SU-DHL-6 (cell line): ENCODE results near the gene ZGPAT.

Source experiments
- H2AFZ ChIP-seq: fragments of 200-600 bp; sonication (generic); 2 replicates; pipeline ENCODE4 v1.6.1; 2014; ENCODE audit warnings: low read depth, mild to moderate bottlenecking, moderate library complexity, mixed read lengths, antibody characterized with exemption, low read length; ENCODE audit not compliant: severe bottlenecking
- H3F3A ChIP-seq: fragments of 200-600 bp; shearing (Covaris generic); 2 replicates; pipeline ENCODE4 v1.6.0; 2016; ENCODE audit warnings: antibody characterized with exemption, mild to moderate bottlenecking; ENCODE audit not compliant: insufficient read depth
- H3K27ac ChIP-seq: fragments of 200-600 bp; sonication (generic); 2 replicates; pipeline ENCODE4 v1.5.1; 2016; ENCODE audit warnings: low read depth, mild to moderate bottlenecking, low read length, moderate library complexity, mixed read lengths
- H3K27me3 ChIP-seq: fragments of 200-600 bp; sonication (generic), shearing (Covaris generic); 2 replicates; pipeline ENCODE4 v1.6.0; 2014; ENCODE audit warnings: mild to moderate bottlenecking, low read length
- H3K36me3 ChIP-seq: fragments of 200-600 bp; sonication (generic); 2 replicates; pipeline ENCODE4 v1.6.1; 2014; ENCODE audit warnings: mild to moderate bottlenecking, low read length, mixed read lengths
- H3K4me2 ChIP-seq: fragments of 300-600, 200-600 bp; shearing (Covaris generic), sonication (generic); 2 replicates; pipeline ENCODE4 v1.6.0; 2014; ENCODE audit warnings: low read length, low read depth, mild to moderate bottlenecking; ENCODE audit not compliant: poor library complexity, severe bottlenecking
- H3K4me3 ChIP-seq: fragments of 200-600 bp; sonication (generic); 2 replicates; pipeline ENCODE4 v1.5.1; 2014; ENCODE audit warnings: antibody characterized with exemption, low read length, mild to moderate bottlenecking, mixed read lengths; ENCODE audit not compliant: insufficient read depth, poor library complexity, severe bottlenecking
- H3K79me2 ChIP-seq: fragments of 200-600 bp; sonication (generic); 2 replicates; pipeline ENCODE4 v1.6.1; 2014; ENCODE audit warnings: mild to moderate bottlenecking, low read length, moderate library complexity; ENCODE audit not compliant: insufficient read depth
- H3K9ac ChIP-seq: fragments of 200-600 bp; sonication (generic); 2 replicates; pipeline ENCODE4 v1.7.0; 2014; ENCODE audit warnings: mild to moderate bottlenecking, low read length
- H3K9me2 ChIP-seq: fragments of 200-600 bp; sonication (generic); replicated peaks from 2 replicates; pipeline ENCODE4 v1.6.1; 2014; ENCODE audit warnings: low read length; ENCODE audit not compliant: insufficient read depth
- H3K9me3 ChIP-seq: fragments of 200-600 bp; sonication (generic); 2 replicates; pipeline ENCODE4 v1.6.1; 2014; ENCODE audit warnings: low read length, mixed read lengths; ENCODE audit not compliant: insufficient read depth
- H4K20me1 ChIP-seq: fragments of 200-600 bp; sonication (generic); 2 replicates; pipeline ENCODE4 v1.6.1; 2014; ENCODE audit warnings: low read depth, mild to moderate bottlenecking, antibody characterized with exemption, low read length, moderate library complexity, mixed read lengths
- CTCF ChIP-seq: fragments of 200-600 bp; sonication (generic); IDR thresholded peaks from one replicate; pipeline ENCODE4 v1.5.1; 2017; ENCODE audit warnings: antibody characterized with exemption, mild to moderate bottlenecking, low read length, moderate library complexity; ENCODE audit not compliant: insufficient read depth, poor library complexity, severe bottlenecking
- EZH2phosphoT487 ChIP-seq: fragments of 200-600 bp; sonication (generic), shearing (Covaris generic); conservative IDR thresholded peaks from 2 replicates; pipeline ENCODE4 v1.6.1; 2018; ENCODE audit warnings: mild to moderate bottlenecking, antibody characterized with exemption, low read length, moderate library complexity, mixed read lengths

ZGPAT gene

GRCh38 chr20:63750807-63751470 is 43.1 kb downstream of the ZGPAT start:
- TF ChIP-seq EZH2phosphoT487, result no peak
- no peak for TF ChIP-seq CTCF
- Histone ChIP-seq H3K79me2 (no peaks in the 10 kb centered on the region), H3K4me3 (no peak overlapping the region), H4K20me1 (no peaks in the 10 kb centered on the region), H3K27me3 (no peaks in the 10 kb centered on the region), H3K36me3 (no peaks in the 10 kb centered on the region), H3K27ac (no peak overlapping the region), H2AFZ (no peak overlapping the region), H3K9ac (no peak overlapping the region), H3K4me2 (no peak overlapping the region), H3F3A (no peaks in the 10 kb centered on the region), H3K9me2 (no peaks in the 10 kb centered on the region), H3K9me3 (no peaks in the 10 kb centered on the region)

- Histone ChIP-seq H3K79me2 (no peaks in the 10 kb centered on the region), H3K27ac (no peak overlapping the region), H3K27me3 (no peaks in the 10 kb centered on the region), H3K36me3 (no peaks in the 10 kb centered on the region), H2AFZ (no peak overlapping the region), H4K20me1 (no peaks in the 10 kb centered on the region), H3K9me3 (no peaks in the 10 kb centered on the region), H3K9ac (no peak overlapping the region), H3K9me2 (no peaks in the 10 kb centered on the region), H3K4me2 (no peak overlapping the region), H3K4me3 (no peak overlapping the region), H3F3A (no peaks in the 10 kb centered on the region)
- TF ChIP-seq EZH2phosphoT487, result no peak
- no peak for TF ChIP-seq CTCF
Observed at GRCh38 chr20:63751471-63752271, 43.8 kb downstream of the ZGPAT start.

- Histone ChIP-seq H3K4me2 (no peak overlapping the region), H3K27ac (no peak overlapping the region), H3K79me2 (no peaks in the 10 kb centered on the region), H3K4me3 (no peak overlapping the region), H3K9me3 (no peaks in the 10 kb centered on the region), H3K9me2 (no peaks in the 10 kb centered on the region), H3F3A (no peaks in the 10 kb centered on the region), H3K27me3 (no peaks in the 10 kb centered on the region), H3K36me3 (no peaks in the 10 kb centered on the region), H2AFZ (no peak overlapping the region), H3K9ac (no peak overlapping the region), H4K20me1 (no peaks in the 10 kb centered on the region)
- no peak for TF ChIP-seq EZH2phosphoT487
- TF ChIP-seq CTCF, result no peak
Observed at GRCh38 chr20:63752411-63753101, 44.7 kb downstream of the ZGPAT start.
